Transverse colon (tissue), 4 donors: ENCODE measurements around the gene SRP54. TPM values are rescaled to one million over a fixed set of nuclear protein-coding genes. Genes with fewer than 3 reads are reported as not detected.

Source experiments
- DNase-seq: peaks from one replicate; pipeline ENCODE4 v3.0.0-alpha.2; 2019
- H3K27ac ChIP-seq, 4 donors: fragments of 200-600 bp; sonication (generic); 2 replicates each; pipeline ENCODE4 v1.5.1; 2016 to 2018; ENCODE audit warnings: inconsistent platforms in 4 of 4
- H3K27me3 ChIP-seq: fragments of 200-600 bp; sonication (generic); 2 replicates; pipeline ENCODE4 v1.5.1; 2017; ENCODE audit warnings: inconsistent platforms
- H3K36me3 ChIP-seq, 4 donors: fragments of 200-600 bp; sonication (generic); 2 replicates each; pipeline ENCODE4 v1.5.1; 2017 to 2019; ENCODE audit warnings: inconsistent platforms in 4 of 4
- H3K4me1 ChIP-seq, 4 donors: fragments of 200-600 bp; sonication (generic); 2 replicates each; pipeline ENCODE4 v1.5.1; 2017 to 2020; ENCODE audit warnings: inconsistent platforms in 4 of 4
- H3K4me3 ChIP-seq, 4 donors: fragments of 200-600 bp; sonication (generic); 1 replicate in 1 of 4; 2 replicates in 3 of 4; pipeline versions ENCODE4 v1.5.1 to v1.6.1; 2017 to 2019; ENCODE audit warnings: inconsistent platforms in 4 of 4
- H3K9me3 ChIP-seq, 2 donors: fragments of 200-600 bp; sonication (generic); 2 replicates each; pipeline ENCODE4 v1.5.1; 2017 to 2019; ENCODE audit warnings: inconsistent platforms in 2 of 2
- EP300 ChIP-seq: sonication (generic); formaldehyde crosslinking; IDR thresholded peaks from one replicate; pipeline ENCODE4 v1.6.1; 2017; ENCODE audit warnings: antibody characterized with exemption, low read depth
- POLR2A ChIP-seq: fragments of 450-650 bp; IDR thresholded peaks from one replicate; pipeline ENCODE4 v1.6.1; 2016; ENCODE audit warnings: antibody characterized with exemption, mild to moderate bottlenecking, moderate library complexity
- POLR2AphosphoS5 ChIP-seq, 3 donors: sonication (generic); formaldehyde crosslinking; IDR thresholded peaks; one replicate each; pipeline ENCODE4 v1.6.1; 2016; ENCODE audit warnings: antibody characterized with exemption in 3 of 3
- WGBS, 2 donors: methylation state at CpG; one replicate each; pipeline ENCODE4 v1.1.5; 2018; ENCODE audit warnings: low coverage in 1 of 2; 5-methylcytosine and 5-hydroxymethylcytosine counted together
- in situ Hi-C, 4 donors: fragments of 200-750 bp; cut with MboI; loops; one replicate each; pipeline versions ENCODE4 v1.15.0 to v1.15.1; 2017; ENCODE audit warnings: low sequenced_read_pairs in 3 of 4, low pct_ligation_motif_present in 1 of 4, low pct_unique_long_range_greater_than_20kb in 1 of 4
- intact Hi-C: fragments of 100-400 bp; cut with DNase I; formaldehyde crosslinking; loops from one replicate; pipeline ENCODE4 v1.15.1; 2023; ENCODE audit warnings: low total_unique reads
- total RNA-seq, 4 donors: library from RNA; depleted of rRNA; stranded (reverse); fragments of >200 nt; gene quantifications; one replicate each; pipeline ENCODE4 v1.1.0, GENCODE V29; 2016
- TF ChIP-seq, protein P1 (sequence below), 5 experiments: fragments of 200-600 bp in 3 of 5; fragments of 450-650 bp in 2 of 5; sonication (generic) in 3 of 5; IDR thresholded peaks; 1 replicate in 2 of 5; 2 replicates in 3 of 5; pipeline ENCODE4 v1.5.1; 2016 to 2017; ENCODE audit warnings: antibody characterized with exemption in 5 of 5, inconsistent platforms in 3 of 5, mild to moderate bottlenecking in 2 of 5, moderate library complexity in 1 of 5

The SRP54 gene
- total RNA-seq, 4 donors from 2014 or later: 14.7 to 63.4 (median 35.2) TPM

- DNase-seq: no peak
- in situ Hi-C loops: no loop called here
- TF ChIP-seq, protein P1, sequence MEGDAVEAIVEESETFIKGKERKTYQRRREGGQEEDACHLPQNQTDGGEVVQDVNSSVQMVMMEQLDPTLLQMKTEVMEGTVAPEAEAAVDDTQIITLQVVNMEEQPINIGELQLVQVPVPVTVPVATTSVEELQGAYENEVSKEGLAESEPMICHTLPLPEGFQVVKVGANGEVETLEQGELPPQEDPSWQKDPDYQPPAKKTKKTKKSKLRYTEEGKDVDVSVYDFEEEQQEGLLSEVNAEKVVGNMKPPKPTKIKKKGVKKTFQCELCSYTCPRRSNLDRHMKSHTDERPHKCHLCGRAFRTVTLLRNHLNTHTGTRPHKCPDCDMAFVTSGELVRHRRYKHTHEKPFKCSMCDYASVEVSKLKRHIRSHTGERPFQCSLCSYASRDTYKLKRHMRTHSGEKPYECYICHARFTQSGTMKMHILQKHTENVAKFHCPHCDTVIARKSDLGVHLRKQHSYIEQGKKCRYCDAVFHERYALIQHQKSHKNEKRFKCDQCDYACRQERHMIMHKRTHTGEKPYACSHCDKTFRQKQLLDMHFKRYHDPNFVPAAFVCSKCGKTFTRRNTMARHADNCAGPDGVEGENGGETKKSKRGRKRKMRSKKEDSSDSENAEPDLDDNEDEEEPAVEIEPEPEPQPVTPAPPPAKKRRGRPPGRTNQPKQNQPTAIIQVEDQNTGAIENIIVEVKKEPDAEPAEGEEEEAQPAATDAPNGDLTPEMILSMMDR (IDR thresholded peaks at IDR 0.05): no peak
- no peak for TF ChIP-seq POLR2AphosphoS5 (IDR thresholded peaks at IDR 0.05)
- no peak for TF ChIP-seq POLR2A
- TF ChIP-seq EP300: no peak
- H3K36me3 ChIP-seq: peaks cover 0 to 7% (median 0%) of the 10 kb centered on the region in 4 donors
- H3K27me3 ChIP-seq: no peaks in the 10 kb centered on the region
- intact Hi-C loops: no loop called here
- no peaks in the 10 kb centered on the region for H3K4me1 ChIP-seq
- H3K27ac ChIP-seq: no peak overlapping the region
- WGBS, 2 donors: 80 to 85% methylated on average over 2 of the region's 2 CpGs
- no peak overlapping the region for H3K4me3 ChIP-seq
- H3K9me3 ChIP-seq: no peaks in the 10 kb centered on the region
These were observed 17.6 kb upstream of the SRP54 start for GRCh38 chr14:34964977-34965764.

- H3K36me3 ChIP-seq: peaks cover 0 to 9% (median 0%) of the 10 kb centered on the region in 4 donors
- no peaks in the 10 kb centered on the region for H3K4me1 ChIP-seq
- TF ChIP-seq POLR2A (no peak), POLR2AphosphoS5 (IDR thresholded peaks at IDR 0.05) (no peak), EP300 (no peak)
- TF ChIP-seq, protein P1 (IDR thresholded peaks at IDR 0.05): no peak
- intact Hi-C loops (no loop called here), in situ Hi-C loops (no loop called here)
- 91 to 95% methylated on average over 3 to 4 of the region's 4 CpGs for WGBS, 2 donors
- no peak for DNase-seq
- H3K27ac ChIP-seq: no peak overlapping the region
- no peak overlapping the region for H3K4me3 ChIP-seq
- no peaks in the 10 kb centered on the region for H3K27me3 ChIP-seq
- H3K9me3 ChIP-seq: no peaks in the 10 kb centered on the region
These were observed 16.9 kb upstream of the SRP54 start for GRCh38 chr14:34965912-34966311.

GRCh38 chr14:34966413-34966812 lies 16.4 kb upstream of the SRP54 start:
- H3K4me1 ChIP-seq: no peaks in the 10 kb centered on the region
- H3K9me3 ChIP-seq: no peaks in the 10 kb centered on the region
- DNase-seq: no peak
- TF ChIP-seq POLR2AphosphoS5 (IDR thresholded peaks at IDR 0.05) (no peak), POLR2A (no peak), EP300 (no peak)
- TF ChIP-seq, protein P1 (IDR thresholded peaks at IDR 0.05): no peak
- H3K27ac ChIP-seq: no peak overlapping the region
- in situ Hi-C loops: no loop called here
- H3K36me3 ChIP-seq: peaks cover 0 to 11% (median 0%) of the 10 kb centered on the region in 4 donors
- intact Hi-C loops: no loop called here
- 70 to 80% methylated on average over 1 to 3 of the region's 3 CpGs for WGBS, 2 donors
- H3K27me3 ChIP-seq: no peaks in the 10 kb centered on the region
- no peak overlapping the region for H3K4me3 ChIP-seq

DNA sequence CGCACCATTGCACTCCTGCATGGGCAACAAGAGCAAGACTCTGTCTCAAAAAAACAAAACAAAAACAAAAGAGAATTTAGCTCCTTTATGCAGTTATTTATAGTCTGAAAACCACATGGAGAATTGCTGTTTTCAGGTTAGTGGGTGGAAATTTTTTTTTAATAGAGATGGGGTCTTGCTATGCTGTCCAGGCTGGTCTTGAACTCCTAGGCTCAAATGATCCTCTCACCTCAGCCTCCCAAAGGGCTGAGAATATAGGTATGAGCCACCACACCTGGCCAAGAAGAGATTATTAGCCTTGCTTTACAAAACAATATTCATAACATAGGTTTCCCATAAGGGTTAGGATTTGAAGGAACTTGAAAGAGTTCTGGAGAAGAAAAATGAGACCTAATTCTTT lies 12.1 kb upstream of the SRP54 start:
- Histone ChIP-seq H3K36me3 (peaks cover 0 to 11% (median 0%) of the 10 kb centered on the region in 4 donors), H3K4me3 (no peak overlapping the region), H3K4me1 (no peaks in the 10 kb centered on the region), H3K9me3 (no peaks in the 10 kb centered on the region), H3K27me3 (no peaks in the 10 kb centered on the region), H3K27ac (no peak overlapping the region)
- 93 to 100% methylated on average over 1 of the region's 1 CpG for WGBS, 2 donors
- no peak for DNase-seq
- intact Hi-C loops (no loop called here), in situ Hi-C loops (no loop called here)
- TF ChIP-seq, protein P1 (IDR thresholded peaks at IDR 0.05): no peak
- TF ChIP-seq POLR2A (no peak), POLR2AphosphoS5 (IDR thresholded peaks at IDR 0.05) (no peak), EP300 (no peak)
